PC-9 (cell line): ENCODE results near the gene TFAP2B. TPM values are rescaled to one million over a fixed set of nuclear protein-coding genes. Genes with fewer than 3 reads are reported as not detected.

Source experiments
- BruUV-seq: library from RNA; stranded (reverse); fragments of 400-500 nt; replicated peaks from 2 replicates; lab custom pipeline; 2021; lab: Mats Ljungman, UMichigan
- CTCF ChIA-PET: fragments of 300-600 bp; sonication (Branson Sonifier 250); formaldehyde crosslinking; loops from one replicate; lab custom pipeline; 2022; ENCODE audit warnings: antibody characterized with exemption; lab: Charles Lee
- POLR2A ChIA-PET: fragments of 300-600 bp; sonication (Branson Sonifier 250); formaldehyde crosslinking; loops from one replicate; lab custom pipeline; 2022; ENCODE audit warnings: antibody characterized with exemption; ENCODE audit not compliant: unreplicated experiment; lab: Charles Lee
- DNase-seq, 2 experiments: peaks; one replicate each; pipeline versions ENCODE4 v3.0.0 to v3.0.0-alpha.2; 2015 to 2022; ENCODE audit warnings: mixed read lengths in 1 of 2
- H2AFZ ChIP-seq: fragments of 200-600 bp; sonication (generic); 2 replicates; pipeline ENCODE4 v1.8.1; 2017; ENCODE audit warnings: antibody characterized with exemption
- H3F3A ChIP-seq: fragments of 200-600 bp; sonication (generic); 2 replicates; pipeline ENCODE4 v1.8.1; 2017; ENCODE audit warnings: antibody characterized with exemption, mild to moderate bottlenecking, low read depth; ENCODE audit not compliant: insufficient read depth
- H3K27ac ChIP-seq: fragments of 200-600 bp; sonication (generic); 2 replicates; pipeline ENCODE4 v1.6.1; 2016; ENCODE audit warnings: mixed run types
- H3K27me3 ChIP-seq: fragments of 200-600 bp; sonication (generic); 2 replicates; pipeline ENCODE4 v1.6.1; 2016; ENCODE audit warnings: low read depth, mixed run types; ENCODE audit not compliant: insufficient read depth
- H3K36me3 ChIP-seq: fragments of 200-600 bp; sonication (generic); 2 replicates; pipeline ENCODE4 v1.6.1; 2016; ENCODE audit warnings: low read depth, mixed run types
- H3K4me1 ChIP-seq: fragments of 200-600 bp; sonication (generic); replicated peaks from 2 replicates; pipeline ENCODE4 v1.6.1; 2016; ENCODE audit warnings: mixed run types; ENCODE audit not compliant: insufficient read depth
- H3K4me2 ChIP-seq: fragments of 200-600 bp; sonication (generic); 2 replicates; pipeline ENCODE4 v1.6.1; 2017; ENCODE audit warnings: mixed run types
- H3K4me3 ChIP-seq: fragments of 200-600 bp; sonication (generic); 2 replicates; pipeline ENCODE4 v1.6.1; 2016; ENCODE audit warnings: mixed run types
- H3K79me2 ChIP-seq: fragments of 200-600 bp; sonication (generic); 2 replicates; pipeline ENCODE4 v1.6.1; 2017; ENCODE audit warnings: low read depth, mixed run types
- H3K9me2 ChIP-seq: fragments of 200-600 bp; sonication (generic); 2 replicates; pipeline ENCODE4 v1.8.1; 2017; ENCODE audit warnings: mild to moderate bottlenecking; ENCODE audit not compliant: insufficient read depth
- H3K9me3 ChIP-seq: fragments of 200-600 bp; sonication (generic); 2 replicates; pipeline ENCODE4 v1.8.1; 2016; ENCODE audit warnings: low read depth; ENCODE audit not compliant: insufficient read depth
- H4K20me1 ChIP-seq: fragments of 200-600 bp; sonication (generic); 2 replicates; pipeline ENCODE4 v1.8.1; 2017; ENCODE audit not compliant: insufficient read depth
- EZH2 ChIP-seq: fragments of 200-600 bp; sonication (generic); IDR thresholded peaks from 2 replicates; pipeline ENCODE4 v1.8.0; 2017; ENCODE audit warnings: antibody characterized with exemption, low read depth
- intact Hi-C: fragments of 100-400 bp; cut with micrococcal nuclease; formaldehyde crosslinking; loops from one replicate; pipeline ENCODE4 v1.10.0; 2022; ENCODE audit not compliant: unreplicated experiment
- total RNA-seq: library from RNA; stranded (reverse); gene quantifications from 2 replicates; pipeline ENCODE4 v1.2.3, GENCODE V29; 2021
- TF ChIP-seq, protein P1 (sequence below): fragments of 200-600 bp; sonication (generic); conservative IDR thresholded peaks from 2 replicates; pipeline ENCODE4 v1.6.1; 2017; ENCODE audit warnings: mixed run types, antibody characterized with exemption, mild to moderate bottlenecking, moderate library complexity

TFAP2B gene
- total RNA-seq, 1 experiment from 2014 or later, result not detected

DNA sequence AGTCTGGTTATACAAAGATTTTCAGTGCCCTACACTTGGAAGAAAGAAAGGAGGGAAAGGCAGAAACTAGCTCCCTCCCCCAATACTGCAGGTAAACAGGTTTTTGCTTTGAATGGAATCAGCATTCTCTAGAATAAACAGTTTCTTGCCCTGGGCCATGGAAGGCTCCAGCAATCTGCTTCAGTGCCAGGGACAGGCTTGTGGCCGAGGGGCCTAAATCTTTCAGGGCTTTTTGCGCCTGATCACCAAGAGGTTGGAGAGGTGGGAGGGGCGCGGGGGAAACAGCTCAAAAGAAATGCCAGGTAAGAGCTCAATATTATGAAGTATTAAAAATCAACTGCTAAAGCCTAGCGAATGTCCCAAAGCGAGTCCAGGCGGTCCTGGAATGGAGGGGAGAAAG is 23.8 kb downstream of the TFAP2B start:
- Histone ChIP-seq H3K4me2 (no peak overlapping the region), H4K20me1 (no peaks in the 10 kb centered on the region), H2AFZ (no peak overlapping the region), H3K27me3 (peaks cover 30% of the 10 kb centered on the region; the same call in 1 of the 2 replicates), H3K4me1 (no peaks in the 10 kb centered on the region), H3K9me3 (no peaks in the 10 kb centered on the region), H3K27ac (no peak overlapping the region), H3K9me2 (no peaks in the 10 kb centered on the region), H3K4me3 (no peak overlapping the region), H3F3A (no peaks in the 10 kb centered on the region), H3K36me3 (no peaks in the 10 kb centered on the region), H3K79me2 (no peaks in the 10 kb centered on the region)
- intact Hi-C loops, result no loop called here
- BruUV-seq, result no TSS peak
- ChIA-PET CTCF (no interaction called here), POLR2A (no interaction called here)
- TF ChIP-seq, protein P1, sequence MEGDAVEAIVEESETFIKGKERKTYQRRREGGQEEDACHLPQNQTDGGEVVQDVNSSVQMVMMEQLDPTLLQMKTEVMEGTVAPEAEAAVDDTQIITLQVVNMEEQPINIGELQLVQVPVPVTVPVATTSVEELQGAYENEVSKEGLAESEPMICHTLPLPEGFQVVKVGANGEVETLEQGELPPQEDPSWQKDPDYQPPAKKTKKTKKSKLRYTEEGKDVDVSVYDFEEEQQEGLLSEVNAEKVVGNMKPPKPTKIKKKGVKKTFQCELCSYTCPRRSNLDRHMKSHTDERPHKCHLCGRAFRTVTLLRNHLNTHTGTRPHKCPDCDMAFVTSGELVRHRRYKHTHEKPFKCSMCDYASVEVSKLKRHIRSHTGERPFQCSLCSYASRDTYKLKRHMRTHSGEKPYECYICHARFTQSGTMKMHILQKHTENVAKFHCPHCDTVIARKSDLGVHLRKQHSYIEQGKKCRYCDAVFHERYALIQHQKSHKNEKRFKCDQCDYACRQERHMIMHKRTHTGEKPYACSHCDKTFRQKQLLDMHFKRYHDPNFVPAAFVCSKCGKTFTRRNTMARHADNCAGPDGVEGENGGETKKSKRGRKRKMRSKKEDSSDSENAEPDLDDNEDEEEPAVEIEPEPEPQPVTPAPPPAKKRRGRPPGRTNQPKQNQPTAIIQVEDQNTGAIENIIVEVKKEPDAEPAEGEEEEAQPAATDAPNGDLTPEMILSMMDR, result no peak
- no peak for TF ChIP-seq EZH2
- no peak for DNase-seq

DNA sequence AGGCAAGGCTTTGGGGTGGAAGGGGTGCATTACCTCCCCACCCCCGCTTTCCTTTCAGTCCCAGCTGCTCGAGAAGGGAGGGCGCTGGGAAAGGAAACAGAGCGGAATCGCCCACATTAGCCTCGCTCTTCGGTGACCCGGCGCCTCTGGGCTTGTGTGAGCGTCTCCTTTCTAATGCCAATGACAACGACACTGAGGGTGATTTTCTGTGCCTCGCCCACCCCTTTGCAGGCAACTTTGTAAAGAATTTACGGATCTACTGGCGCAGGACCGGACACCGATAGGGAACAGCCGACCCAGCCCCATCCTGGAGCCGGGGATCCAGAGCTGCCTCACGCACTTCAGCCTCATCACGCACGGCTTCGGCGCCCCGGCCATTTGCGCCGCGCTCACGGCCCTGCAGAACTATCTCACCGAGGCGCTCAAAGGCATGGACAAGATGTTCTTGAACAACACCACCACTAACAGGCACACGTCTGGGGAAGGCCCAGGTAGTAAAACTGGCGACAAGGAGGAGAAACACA is 24.3 kb downstream of the TFAP2B start:
- H3K9me2 ChIP-seq, result no peaks in the 10 kb centered on the region
- intact Hi-C loops, result no loop called here
- H3K9me3 ChIP-seq, result no peaks in the 10 kb centered on the region
- H3K79me2 ChIP-seq, result no peaks in the 10 kb centered on the region
- no peaks in the 10 kb centered on the region for H3K4me1 ChIP-seq
- no TSS peak for BruUV-seq
- peaks cover 35% of the 10 kb centered on the region; the same call in 1 of the 2 replicates for H3K27me3 ChIP-seq
- no peak overlapping the region for H3K4me2 ChIP-seq
- ChIA-PET POLR2A (no interaction called here), CTCF (no interaction called here)
- H3F3A ChIP-seq, result no peaks in the 10 kb centered on the region
- no peak overlapping the region for H3K4me3 ChIP-seq
- H2AFZ ChIP-seq, result no peak overlapping the region
- H3K36me3 ChIP-seq, result no peaks in the 10 kb centered on the region
- H4K20me1 ChIP-seq, result no peaks in the 10 kb centered on the region
- no peak for DNase-seq
- no peak for TF ChIP-seq EZH2
- TF ChIP-seq, protein P1, result no peak
- no peak overlapping the region for H3K27ac ChIP-seq

DNA sequence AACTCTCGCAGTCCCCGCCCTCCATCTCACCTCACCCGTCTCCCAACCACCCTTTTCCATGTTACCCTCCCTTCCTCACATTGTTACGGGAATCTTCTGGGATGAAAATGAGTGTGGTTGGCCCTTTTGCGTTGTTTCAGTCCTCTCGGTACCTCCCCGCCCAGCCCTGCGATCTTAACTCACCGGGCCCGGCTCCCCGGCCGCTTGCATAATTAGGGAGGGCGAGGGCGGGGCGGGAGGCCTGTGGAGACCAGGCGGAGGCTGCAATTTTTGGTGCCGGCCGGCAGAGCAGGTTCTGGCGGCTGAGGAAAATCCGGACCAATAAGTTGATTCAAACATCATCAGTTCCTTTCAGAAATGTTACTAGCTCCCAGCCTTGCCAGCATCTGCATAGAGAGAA is 25.2 kb downstream of the TFAP2B start:
- intact Hi-C loops, result no loop called here
- no peak overlapping the region for H3K4me3 ChIP-seq

More for the DNA sequence above, 25.2 kb downstream of the TFAP2B start:
- no peaks in the 10 kb centered on the region for H3K9me3 ChIP-seq
- DNase-seq, result no peak
- no peaks in the 10 kb centered on the region for H3K9me2 ChIP-seq
- no peaks in the 10 kb centered on the region for H3K79me2 ChIP-seq
- H2AFZ ChIP-seq, result no peak overlapping the region
- H4K20me1 ChIP-seq, result no peaks in the 10 kb centered on the region
- H3K36me3 ChIP-seq, result no peaks in the 10 kb centered on the region
- H3K27me3 ChIP-seq, result peaks cover 37% of the 10 kb centered on the region; the same call in 1 of the 2 replicates
- TF ChIP-seq EZH2, result no peak
- TF ChIP-seq, protein P1, result no peak
- BruUV-seq, result no TSS peak
- POLR2A ChIA-PET, result no interaction called here
- CTCF ChIA-PET, result no interaction called here
- no peaks in the 10 kb centered on the region for H3F3A ChIP-seq
- no peak overlapping the region for H3K27ac ChIP-seq
- no peak overlapping the region for H3K4me2 ChIP-seq
- no peaks in the 10 kb centered on the region for H3K4me1 ChIP-seq
